Esophagus mucosa (tissue), 1 donor: ENCODE measurements around the gene ZNF507. TPM values are rescaled to one million over a fixed set of nuclear protein-coding genes. Genes with fewer than 3 reads are reported as not detected.
A peak's percentile ranks its signal among the peaks of the same experiment; 100 is the strongest.
"Not testable (repeated sequence)": the region's sequence is repeated elsewhere in the genome, so short reads cannot be mapped to it uniquely, and the experiment has no call there.

Experiments used
- ATAC-seq: fragments of 200-7000 bp; cut with Tn5 transposase; one replicate; pipeline ENCODE4 v1.9.1; 2020
- total RNA-seq: library from RNA; stranded (reverse); gene quantifications from one replicate; pipeline ENCODE4 v1.2.4, GENCODE V29; 2023
- donor health status: DM: yes; HTN: yes; CAD: no.

Gene ZNF507
- total RNA-seq, 1 donor from 2014 or later = 8.5 TPM

DNA sequence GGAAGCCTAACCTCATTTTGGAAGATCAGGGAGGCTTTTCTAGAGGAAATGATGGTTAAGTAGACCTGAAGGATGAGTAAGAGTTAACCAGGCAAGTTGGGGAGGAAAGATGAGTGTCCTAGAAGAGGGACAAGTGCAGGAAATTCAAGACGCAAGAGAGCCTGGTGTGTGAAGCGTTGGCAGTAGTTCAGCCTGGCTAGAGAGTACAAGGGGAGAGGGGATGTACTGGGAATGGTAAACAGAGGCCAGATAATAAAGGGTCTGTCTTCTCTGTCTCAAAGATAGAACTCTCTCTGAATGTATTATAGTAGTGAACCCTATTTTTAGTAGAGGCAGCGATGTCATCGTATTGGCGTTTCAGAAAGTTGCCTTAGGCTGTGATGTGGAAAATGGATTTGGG lies 69.8 kb downstream of the ZNF507 start:
- ATAC-seq = no peak

DNA sequence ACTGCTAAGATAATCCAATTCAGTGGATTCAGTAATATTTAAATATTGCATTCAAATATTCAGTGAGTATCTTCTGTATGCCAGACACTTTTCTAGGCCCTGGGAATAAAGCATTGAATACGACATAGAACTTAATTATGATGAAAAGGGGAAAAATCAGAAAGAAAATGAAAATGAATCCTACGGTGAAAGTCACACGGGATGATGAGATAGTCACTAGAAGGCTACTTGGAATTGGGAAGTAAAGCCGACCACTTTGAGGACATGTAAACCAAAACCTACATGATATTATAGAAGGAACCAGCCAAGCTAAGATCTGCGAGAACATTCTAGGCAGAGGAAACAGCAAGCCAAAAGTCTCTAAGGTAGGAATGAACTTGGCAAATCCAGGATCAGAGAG lies 70.3 kb downstream of the ZNF507 start:
- no peak for ATAC-seq

- ATAC-seq = peak; percentile 38
These were observed 71.5 kb downstream of the ZNF507 start for GRCh38 chr19:32416749-32417456.

DNA sequence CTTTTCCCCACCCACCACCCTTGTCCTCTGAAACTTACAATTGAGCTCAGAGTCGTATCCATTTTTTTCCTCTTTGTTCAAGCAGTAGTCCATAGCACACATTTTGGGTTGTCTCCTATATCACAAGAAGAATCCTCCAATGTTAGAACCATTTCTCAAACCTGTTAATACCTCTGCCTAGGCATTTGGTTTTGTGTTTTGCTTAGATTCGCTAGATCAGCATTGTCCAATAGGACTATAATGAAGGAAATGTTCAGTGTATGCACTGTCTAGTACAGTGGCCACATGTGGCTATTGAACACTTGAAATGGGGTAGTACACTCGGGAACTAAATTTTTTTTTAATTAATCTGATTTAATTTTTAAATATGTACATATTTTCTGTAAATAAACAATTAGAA lies 72.7 kb downstream of the ZNF507 start:
- no peak for ATAC-seq

DNA sequence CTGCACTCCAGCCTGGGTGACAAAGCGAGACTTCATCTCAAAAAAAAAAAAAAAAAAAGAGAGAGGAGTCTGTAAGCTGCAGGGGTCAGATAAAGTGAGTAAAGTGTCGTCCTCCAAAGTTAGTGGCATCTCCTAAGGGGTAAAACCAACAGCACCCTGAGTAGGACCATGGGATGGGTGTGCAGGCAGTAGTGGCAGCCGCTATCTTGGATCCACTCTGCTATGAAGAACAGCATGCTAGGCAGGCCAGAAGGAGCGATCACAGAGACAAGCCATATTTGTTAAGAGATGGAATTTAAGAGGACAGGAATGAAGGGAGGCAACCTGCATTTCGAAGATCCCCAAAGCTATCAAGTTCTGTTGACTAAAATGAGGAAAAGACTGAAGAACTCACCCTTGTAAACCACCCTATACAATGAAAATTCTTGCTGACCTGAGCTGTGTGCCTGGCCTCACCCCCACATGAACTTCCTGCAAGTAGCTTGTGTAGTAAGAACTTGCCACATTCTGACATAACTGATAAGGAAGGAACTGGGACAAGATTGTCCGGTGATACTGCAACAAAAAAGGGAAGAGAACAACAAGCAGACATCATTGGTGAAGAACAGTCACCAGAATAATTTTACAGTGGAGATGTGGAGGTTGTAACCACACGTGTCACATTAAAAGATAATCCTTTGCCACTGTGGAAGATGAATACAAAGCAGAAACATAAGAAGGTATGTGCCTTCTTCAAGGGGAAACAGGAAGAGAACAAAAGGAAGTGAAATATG lies 76.4 kb downstream of the ZNF507 start:
- ATAC-seq = no peak

DNA sequence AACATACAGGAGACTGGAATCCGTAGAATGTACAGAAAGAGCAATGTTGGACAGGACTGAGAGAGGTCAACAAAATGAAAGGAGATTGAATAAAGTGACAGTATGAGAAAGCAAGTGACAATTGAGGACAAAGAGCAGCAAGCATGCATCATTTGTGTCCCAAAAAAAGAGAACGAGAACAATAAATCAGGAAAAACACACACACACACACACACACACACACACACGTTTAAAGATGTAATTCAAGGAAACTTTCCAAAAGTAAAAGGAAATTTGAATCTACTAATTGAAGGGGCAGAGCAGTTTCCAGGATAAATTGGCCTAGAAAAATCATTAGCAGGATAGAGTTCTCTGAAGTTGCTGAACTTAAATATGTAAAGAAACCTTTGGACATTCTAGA lies 77.0 kb downstream of the ZNF507 start:
- ATAC-seq = no peak

- ATAC-seq = not testable (repeated sequence)
These were observed 78.5 kb downstream of the ZNF507 start for GRCh38 chr19:32423944-32424343.

GRCh38 chr19:32427536-32427935 lies 82.1 kb downstream of the ZNF507 start:
- no peak for ATAC-seq

GRCh38 chr19:32436692-32437091 lies 91.3 kb downstream of the ZNF507 start:
- no peak for ATAC-seq

DNA sequence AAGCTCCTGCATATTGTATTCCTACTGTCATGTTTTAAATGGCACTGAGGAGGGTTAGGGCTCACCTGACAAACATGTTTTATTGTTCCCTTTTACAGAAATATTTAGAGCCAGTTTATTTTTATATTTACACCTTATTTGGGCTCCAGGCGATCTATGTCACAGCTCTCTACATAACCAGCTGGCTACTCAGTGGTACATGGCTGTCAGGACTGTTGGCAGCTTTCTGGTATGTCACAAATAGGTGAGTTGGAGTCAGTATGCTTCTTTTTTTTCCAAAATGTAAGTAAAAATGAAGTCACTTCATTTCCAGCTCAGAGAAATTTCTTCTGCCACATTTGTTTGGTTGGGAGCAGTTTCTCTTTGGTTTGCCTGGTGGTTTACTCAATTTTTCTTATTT lies 91.7 kb downstream of the ZNF507 start:
- ATAC-seq = no peak

Other genes starting within 250 kb of the ZNF507 start
- gene DPY19L3, start 60.2 kb downstream of the ZNF507 start, total RNA-seq = 9.0 TPM
- 84.8 TPM for gene PDCD5, start 235.6 kb downstream of the ZNF507 start, total RNA-seq